ENCODE data around the gene ZDHHC14. TPM values are rescaled to one million over a fixed set of nuclear protein-coding genes. Genes with fewer than 3 reads are reported as not detected.
A peak's percentile ranks its signal among the peaks of the same experiment; 100 is the strongest.
"Not testable (repeated sequence)": the region's sequence is repeated elsewhere in the genome, so short reads cannot be mapped to it uniquely, and the experiment has no call there.

The ZDHHC14 gene
- total RNA-seq, 2 donors from 2014 or later: 13.0 to 19.1 TPM

DNA sequence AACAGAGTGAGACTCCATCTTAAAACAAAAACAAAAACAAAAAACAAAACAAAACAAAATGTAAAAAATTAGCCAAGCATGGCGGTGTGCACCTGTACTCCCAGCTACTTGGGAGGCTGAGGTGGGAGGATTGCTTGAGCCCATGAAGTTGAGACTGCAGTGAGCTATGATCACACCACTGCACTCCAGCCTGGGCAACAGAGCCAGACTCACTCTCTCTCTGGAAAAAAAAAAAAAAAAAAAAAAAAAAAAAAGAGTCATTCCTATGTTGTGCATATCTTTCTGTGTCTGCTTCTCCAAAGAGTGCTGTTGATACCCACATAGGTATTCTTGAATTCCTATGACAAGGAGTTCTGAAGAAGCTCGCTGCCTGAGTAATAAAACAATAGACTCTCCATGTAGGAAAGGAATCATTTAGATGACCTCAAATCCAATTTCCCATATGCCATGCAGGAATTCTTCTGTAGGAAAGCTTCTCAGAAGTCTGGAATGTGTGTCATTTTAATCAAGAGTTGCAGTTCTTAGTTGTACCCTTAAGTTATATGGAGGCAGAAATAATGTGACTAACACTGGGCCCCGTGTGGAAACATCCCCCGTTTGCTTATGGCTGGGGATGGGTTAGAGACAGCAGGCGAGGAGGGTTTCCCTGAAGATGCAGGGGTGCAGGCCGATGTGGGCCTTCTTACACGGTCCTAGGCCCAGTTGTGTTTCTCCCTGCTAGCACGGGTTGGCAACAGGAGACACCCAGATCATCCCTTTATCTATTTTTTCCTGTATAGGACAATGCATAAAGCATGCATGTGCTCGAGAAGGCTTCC lies 79.4 kb downstream of the ZDHHC14 start:
- Histone ChIP-seq H3K27ac (no peak overlapping the region), H3K36me3 (no peaks in the 10 kb centered on the region), H3K27me3 (no peaks in the 10 kb centered on the region), H3K4me1 (peaks cover 0 to 34% of the 10 kb centered on the region in 2 donors), H3K4me3 (no peak overlapping the region), H3K9me3 (no peaks in the 10 kb centered on the region)
- DNase-seq (ENCODE audit: low spot score): no peak
- TF ChIP-seq, protein P1, sequence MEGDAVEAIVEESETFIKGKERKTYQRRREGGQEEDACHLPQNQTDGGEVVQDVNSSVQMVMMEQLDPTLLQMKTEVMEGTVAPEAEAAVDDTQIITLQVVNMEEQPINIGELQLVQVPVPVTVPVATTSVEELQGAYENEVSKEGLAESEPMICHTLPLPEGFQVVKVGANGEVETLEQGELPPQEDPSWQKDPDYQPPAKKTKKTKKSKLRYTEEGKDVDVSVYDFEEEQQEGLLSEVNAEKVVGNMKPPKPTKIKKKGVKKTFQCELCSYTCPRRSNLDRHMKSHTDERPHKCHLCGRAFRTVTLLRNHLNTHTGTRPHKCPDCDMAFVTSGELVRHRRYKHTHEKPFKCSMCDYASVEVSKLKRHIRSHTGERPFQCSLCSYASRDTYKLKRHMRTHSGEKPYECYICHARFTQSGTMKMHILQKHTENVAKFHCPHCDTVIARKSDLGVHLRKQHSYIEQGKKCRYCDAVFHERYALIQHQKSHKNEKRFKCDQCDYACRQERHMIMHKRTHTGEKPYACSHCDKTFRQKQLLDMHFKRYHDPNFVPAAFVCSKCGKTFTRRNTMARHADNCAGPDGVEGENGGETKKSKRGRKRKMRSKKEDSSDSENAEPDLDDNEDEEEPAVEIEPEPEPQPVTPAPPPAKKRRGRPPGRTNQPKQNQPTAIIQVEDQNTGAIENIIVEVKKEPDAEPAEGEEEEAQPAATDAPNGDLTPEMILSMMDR (IDR thresholded peaks at IDR 0.05): no peak

DNA sequence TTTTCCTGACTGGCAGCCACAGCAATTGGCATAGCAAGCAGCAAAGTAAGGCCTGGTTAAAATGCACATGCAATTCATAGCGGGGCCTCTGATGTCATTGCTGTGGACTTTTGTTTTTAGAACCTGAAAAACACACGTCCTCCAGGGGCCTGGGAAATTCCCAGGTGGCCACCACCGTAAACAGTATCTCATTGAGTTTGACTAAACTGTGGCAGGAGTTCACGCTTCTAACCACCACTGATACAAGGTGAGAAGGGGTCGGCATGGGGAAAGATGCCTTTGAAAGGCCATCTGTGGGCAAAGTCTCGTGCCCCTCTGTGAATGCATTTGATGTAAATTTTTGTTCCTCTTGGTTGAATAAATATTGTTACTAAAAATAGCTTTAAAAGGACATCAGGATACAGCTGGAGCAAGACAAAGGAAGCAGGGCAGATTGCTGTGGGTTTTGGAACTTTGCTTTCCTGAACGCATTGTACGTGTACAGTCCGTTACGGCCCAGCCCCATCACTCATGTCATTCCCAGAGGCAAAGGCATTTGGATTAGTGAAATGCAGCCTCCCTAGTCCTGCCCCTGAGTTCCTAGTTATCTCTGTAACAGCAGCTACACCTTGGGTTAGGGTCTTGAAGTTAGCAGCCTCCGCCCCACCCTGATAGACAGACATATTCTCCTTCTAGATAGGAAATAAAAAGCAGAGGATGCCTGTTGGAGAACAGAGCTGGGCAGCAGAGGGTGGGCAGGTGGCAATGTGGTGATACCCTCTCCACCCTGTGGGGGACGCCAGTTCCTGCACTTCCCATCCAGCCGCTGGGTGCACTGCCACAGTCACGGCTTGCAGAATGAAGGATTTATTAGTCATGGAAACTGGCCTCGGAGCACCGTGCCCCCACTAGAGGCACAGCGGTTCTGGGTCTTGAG lies 80.3 kb downstream of the ZDHHC14 start:
- Histone ChIP-seq H3K36me3 (no peaks in the 10 kb centered on the region), H3K27ac (peak overlapping the region in 1 of 2 donors; percentile 6), H3K4me3 (no peak overlapping the region), H3K9me3 (no peaks in the 10 kb centered on the region), H3K27me3 (no peaks in the 10 kb centered on the region), H3K4me1 (peaks cover 0 to 25% of the 10 kb centered on the region in 2 donors)
- TF ChIP-seq, protein P1 (IDR thresholded peaks at IDR 0.05): peak in 1 of 2 donors; percentile 21
- no peak for DNase-seq (ENCODE audit: low spot score)

DNA sequence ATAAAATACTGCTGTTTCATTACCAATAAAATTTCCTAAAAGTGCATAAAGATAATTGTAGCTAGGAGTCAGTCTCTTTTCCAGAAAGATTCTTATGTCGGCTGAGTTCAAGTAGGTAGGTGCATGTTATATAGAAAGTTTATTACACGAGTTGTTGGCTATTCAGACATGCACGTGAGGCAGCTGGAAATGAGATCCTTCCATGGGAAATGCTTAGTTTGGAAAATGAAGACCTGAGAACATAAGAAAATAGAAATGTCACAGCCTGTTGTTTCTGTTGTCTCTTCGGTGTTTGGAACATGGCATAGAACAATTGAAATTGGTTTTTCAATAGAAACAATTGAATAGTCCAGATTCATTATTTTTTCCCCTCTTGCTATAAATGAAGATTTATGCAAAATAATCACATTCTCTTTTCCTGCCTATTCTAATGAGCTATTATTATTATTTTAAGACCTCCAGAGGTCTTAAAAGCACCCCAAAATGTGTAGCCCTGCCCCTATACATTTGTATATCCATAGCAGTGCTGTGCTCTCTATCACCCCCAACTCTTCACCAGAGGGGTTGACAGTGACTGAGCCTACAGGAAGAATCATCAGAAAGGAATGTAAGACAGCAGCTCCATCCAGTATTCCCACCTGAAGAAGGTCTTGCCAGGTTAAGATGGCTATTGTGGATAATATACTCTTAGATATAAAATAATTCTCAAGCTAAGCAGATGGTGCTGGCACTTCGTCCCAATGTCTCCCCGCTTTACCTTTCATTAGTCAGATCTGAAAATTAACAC lies 82.2 kb downstream of the ZDHHC14 start:
- H3K27ac ChIP-seq: no peak overlapping the region
- H3K36me3 ChIP-seq: no peaks in the 10 kb centered on the region
- H3K9me3 ChIP-seq: no peaks in the 10 kb centered on the region
- no peak for DNase-seq (ENCODE audit: low spot score)
- H3K27me3 ChIP-seq: no peaks in the 10 kb centered on the region
- no peak overlapping the region for H3K4me3 ChIP-seq
- TF ChIP-seq, protein P1 (IDR thresholded peaks at IDR 0.05): no peak
- H3K4me1 ChIP-seq: peaks cover 0 to 24% of the 10 kb centered on the region in 2 donors

DNA sequence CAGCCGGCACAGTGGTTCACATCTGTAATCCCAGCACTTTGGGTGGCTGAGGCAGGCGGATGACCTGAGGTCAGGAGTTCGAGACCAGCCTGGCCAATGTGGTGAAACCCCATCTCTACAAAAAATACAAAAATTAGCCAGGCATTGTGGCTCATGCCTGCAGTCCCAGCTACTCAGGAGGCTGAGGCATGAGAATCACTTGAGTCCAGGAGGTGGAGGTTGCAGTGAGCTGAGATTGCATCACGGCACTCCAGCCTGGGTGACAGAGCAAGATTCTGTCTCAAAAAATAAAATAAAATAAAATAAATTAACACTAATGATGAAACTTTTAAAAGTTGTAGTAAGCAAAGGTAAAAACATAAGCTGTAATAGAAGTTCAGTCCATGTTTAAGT lies 82.7 kb downstream of the ZDHHC14 start:
- DNase-seq (ENCODE audit: low spot score); H3K27ac ChIP-seq; H3K4me3 ChIP-seq; H3K36me3 ChIP-seq; H3K27me3 ChIP-seq; H3K9me3 ChIP-seq: not testable (repeated sequence)
- peaks cover 0 to 24% of the 10 kb centered on the region in 2 donors for H3K4me1 ChIP-seq

DNA sequence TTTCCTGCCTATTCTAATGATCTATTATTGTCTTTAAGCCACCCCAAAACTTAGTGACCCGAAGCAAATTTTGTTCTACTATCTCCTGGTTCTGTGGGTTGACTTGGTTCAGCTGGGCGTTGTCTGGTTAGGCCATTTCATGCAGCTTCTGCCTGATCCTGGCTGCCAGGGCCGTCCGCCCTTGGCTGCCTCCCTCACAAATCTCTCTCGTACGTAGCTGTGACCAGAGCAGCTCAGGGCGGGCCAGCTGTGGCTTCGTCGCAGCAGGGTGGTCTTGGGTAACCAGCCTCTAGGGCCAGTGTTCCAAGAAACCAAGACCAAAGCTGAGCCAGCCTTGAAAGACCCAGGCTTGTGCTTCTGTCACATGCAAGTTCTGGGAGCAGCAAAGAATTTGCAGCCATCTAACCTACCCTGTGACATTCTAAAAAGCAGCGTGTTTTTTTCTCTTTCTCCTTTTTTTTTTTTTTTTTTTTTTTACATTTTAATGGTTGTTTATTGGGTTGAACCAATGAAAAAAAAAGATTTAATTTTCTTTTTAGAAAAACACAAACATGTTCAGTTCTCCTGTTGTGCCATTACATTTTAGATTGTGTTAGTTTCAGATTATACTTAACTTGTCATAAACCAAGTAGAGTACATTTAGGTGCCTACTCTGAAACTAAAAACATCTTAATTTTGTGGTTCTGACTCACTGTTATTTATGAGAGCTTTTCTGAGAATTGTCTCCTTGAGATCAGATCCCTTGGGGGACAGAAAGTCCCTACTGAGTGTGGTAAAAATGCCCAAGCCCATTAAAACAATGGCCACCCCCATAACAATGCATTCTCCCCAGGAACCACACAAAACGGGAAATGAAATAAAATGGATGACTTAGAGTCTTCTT lies 83.9 kb downstream of the ZDHHC14 start:
- Histone ChIP-seq H3K9me3 (no peaks in the 10 kb centered on the region), H3K36me3 (no peaks in the 10 kb centered on the region), H3K27me3 (no peaks in the 10 kb centered on the region), H3K27ac (no peak overlapping the region), H3K4me3 (no peak overlapping the region), H3K4me1 (peaks cover 0 to 24% of the 10 kb centered on the region in 2 donors)
- no peak for DNase-seq (ENCODE audit: low spot score)
- TF ChIP-seq, protein P1 (IDR thresholded peaks at IDR 0.05): no peak
